Skin epidermis (tissue), 12 donors: ENCODE results near the gene VOPP1.
A peak's percentile ranks its signal among the peaks of the same experiment; 100 is the strongest.
"Not testable (repeated sequence)": the region's sequence is repeated elsewhere in the genome, so short reads cannot be mapped to it uniquely, and the experiment has no call there.

ENCODE experiments used
- H3K27ac ChIP-seq, 21 experiments: fragments of 200-600 bp; sonication (generic) in 11 of 21; one replicate each; pipeline ENCODE4 v1.5.0; 2020; ENCODE audit warnings: mild to moderate bottlenecking in 3 of 21, inconsistent platforms in 2 of 21, moderate library complexity in 2 of 21
- H3K4me3 ChIP-seq, 7 experiments: fragments of 200-600 bp; sonication (generic) in 2 of 7; one replicate each; pipeline ENCODE4 v1.5.0; 2020; ENCODE audit warnings: inconsistent platforms in 2 of 7, mild to moderate bottlenecking in 2 of 7, moderate library complexity in 1 of 7

Gene VOPP1

DNA sequence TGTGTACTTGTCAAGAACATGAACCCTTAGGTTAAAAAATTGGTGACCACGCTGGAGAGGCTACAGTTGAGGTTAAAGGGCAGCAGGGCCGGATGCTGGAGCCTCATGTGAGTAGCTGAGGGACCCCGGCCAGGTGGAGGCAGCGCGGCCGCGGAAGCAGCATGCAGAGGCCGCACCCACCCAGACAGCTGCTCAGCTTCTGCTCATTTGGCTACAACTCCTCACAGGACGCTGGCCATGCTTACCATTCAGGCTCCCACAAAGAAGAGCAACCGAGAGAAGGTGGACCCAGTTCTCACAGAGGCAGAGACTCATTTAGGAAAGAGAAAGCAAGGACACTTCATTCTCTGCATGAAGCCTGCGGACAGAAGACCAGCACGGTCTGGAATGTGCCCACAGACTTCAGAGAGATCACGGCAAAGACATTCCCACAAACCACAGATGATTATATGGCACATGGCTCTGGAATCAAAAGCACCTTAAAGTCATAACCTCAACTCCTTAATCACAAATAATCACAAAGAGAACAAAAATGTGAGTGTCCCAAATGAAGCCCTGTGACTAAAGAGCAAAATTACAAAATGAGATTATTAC, 94.4 kb downstream of the VOPP1 start:
- peak overlapping the region in 1 of 21 experiments; percentile 0 for H3K27ac ChIP-seq
- no peak overlapping the region for H3K4me3 ChIP-seq

DNA sequence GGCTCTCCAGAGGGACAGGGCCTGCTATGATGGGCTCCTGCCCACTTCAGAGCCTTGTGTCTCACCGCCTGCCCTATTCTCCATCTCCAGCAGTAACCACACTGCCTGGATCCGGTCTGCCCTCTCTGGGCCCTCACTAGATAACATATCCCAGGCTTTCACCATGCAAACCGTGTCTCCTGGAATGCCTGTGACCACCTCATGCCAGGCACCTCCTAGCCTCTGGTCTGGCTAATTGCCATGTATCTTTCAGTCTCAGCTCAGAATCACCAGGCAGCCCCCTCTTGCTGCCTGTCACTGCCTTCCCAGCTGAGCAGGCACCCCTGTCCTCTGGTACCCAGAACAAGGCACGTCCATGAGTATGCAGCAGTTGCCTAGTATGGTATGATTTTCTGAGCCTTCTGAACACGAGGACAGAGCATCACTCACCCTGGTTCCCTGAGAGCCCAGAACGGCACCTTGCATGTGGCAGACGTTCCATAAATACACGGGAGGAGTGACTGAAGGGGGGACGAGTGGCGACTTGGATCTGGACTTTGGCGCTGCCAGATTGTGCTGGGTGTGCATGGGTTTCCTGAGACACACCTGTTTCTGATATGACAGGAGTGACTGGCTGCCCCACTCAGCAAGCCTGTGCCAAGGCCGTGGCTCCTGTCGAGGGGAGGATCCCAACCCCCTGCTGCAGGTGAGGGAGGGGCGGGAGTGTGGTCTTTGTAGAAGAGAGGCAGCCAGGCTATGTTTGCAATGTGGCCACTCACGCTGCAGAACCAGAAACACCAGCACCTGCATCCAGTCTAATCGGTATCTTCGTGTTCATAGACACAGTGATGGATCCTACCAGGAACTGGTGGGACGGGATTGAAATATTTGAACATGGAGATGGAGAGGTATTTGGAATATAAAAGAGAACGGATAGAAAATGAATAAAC, 95.2 kb downstream of the VOPP1 start:
- Histone ChIP-seq H3K27ac (no peak overlapping the region), H3K4me3 (no peak overlapping the region)

DNA sequence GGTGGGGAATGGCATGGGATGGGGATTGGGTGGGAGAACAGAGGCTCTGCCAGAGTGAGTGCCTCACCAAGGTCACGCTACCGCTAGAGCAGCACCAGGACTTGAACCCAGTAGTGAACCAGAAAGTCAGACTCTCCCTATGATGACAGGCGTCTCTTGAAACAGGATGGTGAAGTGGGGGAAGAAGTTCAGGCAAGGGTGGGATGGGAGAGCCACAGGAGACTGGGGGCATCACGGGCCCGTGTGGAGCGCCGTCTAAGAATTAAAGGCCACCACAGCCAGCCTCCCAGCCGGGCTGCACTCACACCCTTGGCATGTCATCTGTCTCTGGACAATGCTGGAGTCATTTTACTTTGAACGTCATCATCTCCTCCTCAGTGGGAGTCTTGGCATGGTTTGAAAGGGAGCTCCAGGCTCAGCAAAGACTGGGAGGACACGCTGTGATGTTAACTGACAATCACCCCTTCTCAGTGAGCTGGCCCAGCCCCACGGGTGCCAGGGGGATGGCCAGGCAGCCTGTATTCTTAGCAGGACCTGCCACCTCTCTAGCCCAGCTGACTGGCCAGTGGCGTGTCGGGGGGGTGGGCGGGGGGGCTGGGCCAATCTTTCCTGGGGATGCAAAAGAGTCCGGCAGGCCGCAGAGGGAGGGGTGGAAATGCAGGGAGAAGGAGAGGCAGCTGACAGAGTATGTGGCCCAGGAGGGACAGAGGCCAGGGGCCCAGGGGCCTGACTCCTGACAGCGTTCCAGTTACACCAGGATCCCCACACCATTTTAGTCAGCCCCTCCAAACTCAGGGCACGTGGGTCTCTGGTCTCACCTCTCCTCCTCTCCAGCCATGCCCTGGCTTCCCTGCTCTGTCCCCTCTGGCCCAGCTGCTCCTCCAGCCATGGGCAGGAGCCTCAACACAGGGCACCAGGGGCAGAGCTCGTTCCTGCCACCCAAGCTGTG, 96.2 kb downstream of the VOPP1 start:
- Histone ChIP-seq H3K27ac (peak overlapping the region in 1 of 21 experiments; percentile 36), H3K4me3 (no peak overlapping the region)

DNA sequence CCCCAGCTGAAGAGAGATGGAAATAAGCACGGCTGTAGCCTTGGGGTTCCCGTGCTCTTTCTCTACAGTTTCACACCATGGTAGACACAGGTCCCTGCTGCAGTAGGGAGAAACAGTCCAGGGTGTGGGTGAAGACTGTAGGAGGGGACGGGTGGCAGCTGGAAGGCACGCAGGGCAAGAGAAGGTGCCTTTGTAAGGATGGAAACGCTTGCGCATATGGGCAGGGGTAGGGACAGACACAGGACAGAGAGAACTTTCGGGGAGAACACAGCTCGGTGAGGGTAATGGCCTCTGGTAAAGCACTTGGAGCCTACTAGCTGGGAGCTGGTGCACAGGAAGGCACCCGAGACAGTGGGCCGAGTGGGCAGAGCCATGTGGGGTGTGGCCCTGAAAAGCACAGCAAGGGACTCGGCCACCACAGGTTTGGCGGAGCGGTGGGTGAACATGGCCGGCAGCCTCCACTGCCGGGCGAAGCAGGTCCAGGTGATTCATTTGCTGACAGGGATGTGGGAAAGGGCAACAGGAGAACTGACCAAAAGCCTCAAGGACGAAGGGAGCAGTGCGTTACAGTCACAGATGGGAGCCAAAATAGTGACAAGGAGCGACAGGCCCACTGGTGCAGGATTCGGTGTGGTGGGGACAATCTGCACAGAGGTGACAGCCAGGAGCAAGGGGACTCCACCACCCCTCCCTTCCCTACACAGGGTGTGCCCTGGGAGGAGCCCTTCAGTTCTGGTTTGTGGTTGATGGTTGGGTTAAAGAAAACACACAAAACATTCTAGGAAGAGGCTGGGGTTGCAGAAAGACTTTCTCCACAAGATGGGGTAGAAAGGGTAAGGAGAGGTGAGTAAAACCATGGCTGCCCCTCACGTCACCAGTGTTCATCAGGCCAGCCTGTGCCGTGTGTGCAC, 97.1 kb downstream of the VOPP1 start:
- Histone ChIP-seq H3K27ac (peak overlapping the region in 1 of 21 experiments; percentile 36), H3K4me3 (no peak overlapping the region)

DNA sequence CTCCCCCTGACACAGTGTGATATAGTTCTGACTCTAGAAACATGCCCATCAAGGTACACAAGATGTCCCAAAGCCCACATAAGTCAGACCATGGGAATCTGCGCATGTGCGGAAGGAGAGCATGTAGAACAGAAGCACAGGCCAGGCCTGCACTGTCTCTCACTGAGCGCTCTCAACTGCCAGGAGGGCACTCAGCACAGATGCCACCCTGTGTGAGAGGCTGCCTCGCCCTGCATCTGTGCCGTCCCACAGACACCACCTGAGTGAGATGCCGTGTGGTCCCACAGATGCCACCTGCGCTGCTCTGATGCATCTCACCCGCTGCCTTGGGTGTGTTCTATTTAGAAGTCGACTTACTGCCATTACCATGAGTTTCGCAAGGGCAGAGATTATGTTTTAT, 98.4 kb downstream of the VOPP1 start:
- Histone ChIP-seq H3K4me3 (no peak overlapping the region), H3K27ac (no peak overlapping the region)

DNA sequence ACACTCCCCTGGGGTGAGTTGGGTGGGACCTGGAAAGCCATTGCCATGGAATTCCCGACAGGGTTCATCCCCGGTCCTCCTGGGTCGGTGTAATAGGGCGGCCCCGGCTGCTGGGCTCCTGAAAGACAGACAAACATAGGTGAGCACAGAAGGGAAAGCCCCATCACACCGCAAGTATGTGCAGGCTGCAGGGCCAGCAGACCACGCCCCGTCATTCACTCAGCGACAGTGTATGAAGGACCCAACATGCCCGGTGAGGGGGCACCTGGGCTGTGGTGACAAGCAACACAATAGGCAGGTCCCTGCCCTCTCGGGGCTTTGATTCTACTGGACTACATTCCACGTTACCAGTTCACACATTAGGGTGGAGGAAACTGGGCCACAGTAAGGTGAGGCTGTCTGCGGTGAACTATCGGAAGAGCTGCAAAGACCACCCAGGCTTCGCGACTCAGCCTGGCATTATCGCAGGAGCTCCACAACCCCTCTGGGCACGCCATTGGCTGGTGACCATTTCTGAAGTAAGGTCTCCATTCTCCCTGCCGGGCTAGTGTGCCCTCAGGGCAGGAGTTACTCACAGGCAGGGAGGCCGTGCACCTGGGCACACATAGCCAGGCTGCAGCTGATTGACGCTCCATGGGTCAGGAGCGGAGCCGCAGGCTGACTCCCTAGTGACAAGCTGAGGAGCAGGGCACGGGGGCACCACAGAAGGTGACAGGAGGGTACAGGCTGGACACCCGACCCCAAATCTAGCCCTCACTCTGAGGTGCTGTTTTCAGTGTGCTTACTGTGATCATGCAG, 99.2 kb downstream of the VOPP1 start:
- Histone ChIP-seq H3K27ac (no peak overlapping the region), H3K4me3 (no peak overlapping the region)

DNA sequence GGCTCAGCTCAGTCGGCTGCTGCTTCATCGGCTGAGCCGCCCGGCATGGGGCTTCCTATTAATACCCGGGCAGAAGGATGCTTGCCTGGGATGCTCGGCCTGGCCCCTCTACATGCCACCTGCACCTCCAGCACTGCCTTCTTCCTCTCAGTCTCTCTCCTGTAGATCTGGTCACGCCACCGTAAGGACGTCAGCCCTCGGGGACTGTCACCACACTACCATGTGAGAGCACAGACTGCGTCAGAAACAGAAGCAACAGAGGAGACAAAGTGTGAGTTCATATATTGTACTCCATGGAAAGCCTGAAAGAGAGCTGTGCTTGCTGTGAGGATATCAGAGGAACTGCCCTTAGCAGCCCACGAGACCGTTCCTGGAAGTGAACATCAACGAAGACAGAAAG, 99.9 kb downstream of the VOPP1 start:
- H3K27ac ChIP-seq, H3K4me3 ChIP-seq: not testable (repeated sequence)

DNA sequence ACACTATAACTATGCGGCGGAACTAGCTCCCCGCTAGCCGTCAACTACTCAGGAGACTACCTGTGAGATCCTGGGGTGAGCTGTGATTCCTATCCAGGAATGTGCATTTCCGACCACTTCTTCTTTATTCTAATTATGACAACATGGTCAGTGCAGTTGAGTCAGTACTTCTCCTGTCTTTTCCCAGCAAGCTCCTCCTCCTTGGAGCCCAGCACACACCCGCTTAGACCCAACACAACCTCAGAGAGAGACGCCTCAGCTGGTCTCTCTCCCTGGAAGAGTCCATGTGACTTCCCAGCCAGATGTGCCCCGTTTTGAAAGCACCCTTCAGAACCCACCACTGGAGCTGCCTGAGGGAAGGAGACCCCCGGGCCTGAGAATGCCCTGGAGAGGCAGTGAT, 100.7 kb downstream of the VOPP1 start:
- not testable (repeated sequence) for H3K4me3 ChIP-seq, H3K27ac ChIP-seq

DNA sequence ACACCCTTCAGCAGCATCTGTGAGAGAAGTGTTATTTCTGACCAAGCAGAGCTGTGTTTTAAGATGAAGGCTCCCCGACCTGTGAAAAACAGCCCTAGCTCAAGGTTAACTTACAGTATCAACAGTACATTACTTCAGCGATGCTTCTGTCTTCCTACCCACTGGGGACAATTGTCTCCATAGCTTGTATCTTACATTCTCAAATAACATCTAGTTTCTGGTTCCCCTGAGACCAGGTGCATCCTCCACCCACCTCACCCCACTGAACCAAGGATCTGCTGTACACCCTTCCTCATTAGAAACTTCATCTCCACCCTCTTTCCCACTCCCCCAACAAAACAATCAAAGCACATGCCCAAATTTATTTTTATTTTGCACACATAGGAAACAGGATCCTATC, 102.0 kb downstream of the VOPP1 start:
- Histone ChIP-seq H3K27ac (peak overlapping the region in 9 of 21 experiments; percentile 4 to 80 (median 57)), H3K4me3 (no peak overlapping the region)

DNA sequence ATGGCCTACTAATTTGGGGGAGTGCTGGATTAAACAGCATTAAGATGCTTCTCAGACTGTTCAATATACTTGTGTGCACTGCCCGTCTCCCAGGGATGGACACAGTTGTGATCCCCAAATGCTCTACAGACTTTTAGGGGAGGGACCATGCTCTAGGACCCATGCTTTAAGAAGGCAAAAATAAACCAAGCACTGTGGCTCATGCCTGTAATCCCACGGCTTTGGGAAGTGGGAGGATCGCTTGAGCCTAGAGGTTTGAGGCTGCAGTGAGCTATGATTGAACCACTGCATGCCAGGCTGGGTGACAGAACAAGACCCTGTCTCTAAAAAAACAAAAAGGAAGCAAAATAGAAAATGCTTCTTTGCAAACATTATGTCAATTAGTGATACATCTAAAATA, 102.6 kb downstream of the VOPP1 start:
- peak overlapping the region in 10 of 21 experiments; percentile 1 to 80 (median 57) for H3K27ac ChIP-seq
- H3K4me3 ChIP-seq: no peak overlapping the region

DNA sequence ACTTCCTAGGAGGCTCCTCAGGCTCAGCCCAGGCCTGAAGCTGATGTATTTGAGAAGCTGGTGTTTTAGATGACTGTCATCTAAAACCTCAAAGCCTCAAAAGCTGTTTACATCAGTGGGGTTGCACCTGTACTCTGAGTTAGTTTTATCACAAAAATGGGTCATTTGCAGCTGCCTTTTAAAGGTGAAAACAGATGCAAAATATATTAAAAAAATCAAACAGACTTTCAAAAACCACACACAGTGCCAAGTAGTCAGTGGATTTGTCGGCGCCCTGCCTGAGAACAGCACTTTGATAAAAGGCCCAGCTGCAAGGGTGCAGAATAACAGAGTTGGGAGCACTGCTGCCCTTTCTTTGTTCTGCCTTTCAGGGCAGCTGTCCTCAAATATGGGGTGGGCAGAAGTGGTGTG, 103.0 kb downstream of the VOPP1 start:
- Histone ChIP-seq H3K4me3 (no peak overlapping the region), H3K27ac (peak overlapping the region in 9 of 21 experiments; percentile 1 to 80 (median 57))

DNA sequence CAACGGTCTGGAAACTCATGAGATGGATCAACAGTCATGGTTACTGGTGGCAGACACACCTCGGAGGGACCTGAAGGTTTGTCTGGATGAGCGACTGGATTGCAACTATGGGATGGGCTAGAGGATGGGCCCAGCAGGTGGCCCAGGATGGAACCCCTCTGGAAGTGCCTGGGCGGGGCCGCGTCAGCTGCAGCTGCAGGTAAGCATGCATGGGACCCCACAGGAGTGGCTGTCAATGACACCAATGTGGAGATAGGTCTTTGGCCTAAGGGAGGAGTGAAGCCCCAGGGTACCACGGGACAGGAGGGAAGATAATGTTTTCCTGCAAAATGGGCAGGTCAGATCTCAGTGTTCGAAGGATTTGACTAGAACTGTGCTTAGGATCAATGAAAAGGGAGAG, 103.8 kb downstream of the VOPP1 start:
- Histone ChIP-seq H3K27ac (peak overlapping the region in 5 of 21 experiments; percentile 4 to 72 (median 55)), H3K4me3 (no peak overlapping the region)

DNA sequence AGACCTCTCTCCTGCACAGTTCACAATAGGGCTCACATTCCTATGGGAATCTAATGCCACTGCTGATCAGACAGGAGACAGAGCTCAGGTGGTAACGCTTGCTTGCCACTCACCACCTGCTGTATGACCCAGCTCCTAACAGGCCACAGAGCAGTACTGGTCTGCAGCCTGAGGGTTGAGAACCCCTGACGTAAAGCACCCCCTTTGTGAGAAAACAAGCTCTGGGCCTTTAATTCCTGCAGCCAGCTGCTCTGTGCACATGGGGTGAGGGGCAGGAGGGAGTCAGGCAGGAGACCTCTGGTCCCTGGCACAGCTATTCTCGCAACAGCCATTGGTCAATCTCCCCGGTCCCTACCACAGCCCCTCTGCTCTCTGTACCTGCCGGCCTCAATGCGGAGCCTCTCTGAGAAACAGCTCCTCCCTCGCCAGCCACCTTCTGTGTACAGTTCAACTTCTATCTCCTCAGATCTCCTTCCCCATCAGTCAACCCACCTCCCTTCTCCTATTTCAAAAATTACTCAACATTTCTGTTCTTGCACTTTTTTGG, 105.2 kb downstream of the VOPP1 start:
- H3K4me3 ChIP-seq: no peak overlapping the region
- no peak overlapping the region for H3K27ac ChIP-seq

DNA sequence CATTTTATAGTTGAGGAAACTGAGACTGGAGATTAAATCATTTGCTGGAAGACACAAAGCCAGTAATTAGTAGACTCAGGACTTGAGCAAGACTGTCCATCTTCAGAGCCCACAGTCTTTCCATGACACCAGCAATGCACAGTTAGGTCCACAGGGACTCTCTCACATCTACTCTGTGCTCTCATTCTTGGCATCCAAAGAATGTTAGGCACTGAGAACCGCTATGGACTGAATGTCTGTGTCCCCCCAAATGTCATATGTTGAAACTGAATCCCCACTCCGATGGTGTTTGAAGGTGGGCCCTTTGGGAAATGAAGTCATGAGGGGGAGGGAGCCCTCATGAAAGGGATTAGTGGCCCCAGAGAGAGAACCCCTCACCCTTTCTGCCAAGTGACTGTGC, 106.6 kb downstream of the VOPP1 start:
- H3K27ac ChIP-seq: no peak overlapping the region
- H3K4me3 ChIP-seq: no peak overlapping the region

DNA sequence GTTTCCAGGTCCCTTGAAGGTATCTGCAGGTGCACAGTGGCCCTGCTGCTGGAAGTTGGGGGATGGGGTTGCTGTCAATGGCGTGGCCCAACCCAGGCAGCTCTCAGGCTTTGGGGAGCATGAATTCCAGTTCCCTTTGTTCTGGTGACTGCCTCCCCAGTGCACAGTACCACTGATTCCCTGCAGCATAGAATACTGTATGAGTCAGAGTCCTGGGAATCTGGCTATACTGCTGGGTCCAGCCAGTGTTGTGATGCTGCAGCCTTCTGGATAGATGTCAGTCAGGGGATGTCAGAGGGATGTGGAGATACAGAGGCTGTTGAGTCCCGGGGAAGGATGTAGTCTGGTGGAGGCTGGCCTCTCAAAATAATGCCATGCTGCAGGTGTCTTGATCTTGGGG, 107.9 kb downstream of the VOPP1 start:
- no peak overlapping the region for H3K27ac ChIP-seq

DNA sequence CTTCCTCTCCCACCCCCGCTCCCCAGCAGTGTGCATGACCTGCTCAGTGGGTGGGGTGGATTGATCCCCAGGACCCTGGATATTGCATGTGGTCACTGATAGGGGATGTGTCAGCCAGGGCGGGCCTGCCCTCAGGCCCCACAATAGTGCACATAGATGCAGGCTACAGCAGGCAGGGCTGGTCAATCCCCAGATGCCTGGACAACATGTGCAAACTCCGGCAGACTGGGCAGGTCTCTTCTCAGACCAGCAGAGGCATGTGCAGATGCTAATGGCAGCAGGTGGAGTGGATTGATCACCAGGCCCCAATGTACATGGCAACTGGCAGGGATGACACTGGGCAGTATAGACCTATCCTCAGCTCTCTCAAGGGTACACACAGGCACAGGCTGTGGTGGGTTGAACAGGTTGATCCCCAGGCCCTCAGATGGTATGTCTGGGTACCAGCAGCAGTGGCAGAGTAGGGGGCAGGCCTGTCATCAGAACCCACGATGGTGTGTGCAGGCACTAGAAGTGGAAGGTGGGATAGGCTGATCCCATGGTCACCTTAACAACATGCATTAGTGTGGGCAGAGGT, 108.5 kb downstream of the VOPP1 start:
- no peak overlapping the region for H3K4me3 ChIP-seq
- no peak overlapping the region for H3K27ac ChIP-seq

More for the DNA sequence above, 107.9 kb downstream of the VOPP1 start:
- H3K4me3 ChIP-seq: no peak overlapping the region

DNA sequence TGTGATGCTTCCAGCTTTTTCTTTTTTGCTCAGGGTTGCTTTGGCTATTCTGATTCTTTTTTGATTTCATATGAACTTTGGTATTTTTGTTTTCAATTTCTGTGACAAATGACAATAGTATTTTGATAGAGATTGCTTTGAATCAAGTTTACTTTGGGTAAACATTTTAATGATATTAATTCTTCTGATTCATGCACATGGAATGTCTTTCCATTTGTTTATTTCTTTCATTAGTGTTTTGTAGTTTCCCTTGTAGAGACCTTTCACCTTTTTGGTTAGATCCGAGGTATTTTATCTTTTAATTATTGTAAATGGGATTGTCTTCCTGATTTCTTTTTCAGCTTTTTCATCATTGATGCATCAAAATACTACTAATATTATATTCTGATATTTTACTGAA, 114.0 kb downstream of the VOPP1 start:
- no peak overlapping the region for H3K27ac ChIP-seq
- no peak overlapping the region for H3K4me3 ChIP-seq

DNA sequence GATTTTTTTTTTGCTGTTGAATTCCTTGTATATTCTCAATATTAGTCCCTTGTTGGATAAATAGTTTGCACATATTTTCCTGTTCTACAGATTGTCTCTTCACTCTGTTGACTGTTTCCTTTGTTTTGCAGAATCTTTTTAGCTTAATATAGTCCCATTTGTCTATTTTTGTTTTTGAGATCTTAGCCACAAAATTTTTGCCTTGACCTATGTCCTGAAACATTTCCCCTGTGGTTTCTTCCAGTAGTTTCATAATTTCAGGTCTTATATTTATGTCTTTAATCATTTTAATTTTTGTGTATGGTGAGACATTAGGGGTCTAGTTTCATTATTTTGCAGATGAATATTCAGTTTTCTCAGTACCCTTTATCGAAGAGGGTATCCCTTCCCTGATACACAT, 114.5 kb downstream of the VOPP1 start:
- H3K4me3 ChIP-seq: no peak overlapping the region
- no peak overlapping the region for H3K27ac ChIP-seq
